ENCODE results near the gene ADGRD1.

Gene ADGRD1

GRCh38 chr12:131130311-131130911 is 176.7 kb downstream of the ADGRD1 start:
- in situ Hi-C loops (cut with MboI; ENCODE audit: low sequenced_read_pairs), result no loop called here

GRCh38 chr12:131131077-131131807 is 177.5 kb downstream of the ADGRD1 start:
- in situ Hi-C loops (cut with MboI; ENCODE audit: low sequenced_read_pairs), result no loop called here

- in situ Hi-C loops (cut with MboI; ENCODE audit: low sequenced_read_pairs), result no loop called here
Measured at GRCh38 chr12:131131808-131132117, 178.1 kb downstream of the ADGRD1 start.

GRCh38 chr12:131132118-131132892 is 178.6 kb downstream of the ADGRD1 start:
- in situ Hi-C loops (cut with MboI; ENCODE audit: low sequenced_read_pairs), result no loop called here

GRCh38 chr12:131133015-131133905 is 179.6 kb downstream of the ADGRD1 start:
- in situ Hi-C loops (cut with MboI; ENCODE audit: low sequenced_read_pairs), result no loop called here

DNA sequence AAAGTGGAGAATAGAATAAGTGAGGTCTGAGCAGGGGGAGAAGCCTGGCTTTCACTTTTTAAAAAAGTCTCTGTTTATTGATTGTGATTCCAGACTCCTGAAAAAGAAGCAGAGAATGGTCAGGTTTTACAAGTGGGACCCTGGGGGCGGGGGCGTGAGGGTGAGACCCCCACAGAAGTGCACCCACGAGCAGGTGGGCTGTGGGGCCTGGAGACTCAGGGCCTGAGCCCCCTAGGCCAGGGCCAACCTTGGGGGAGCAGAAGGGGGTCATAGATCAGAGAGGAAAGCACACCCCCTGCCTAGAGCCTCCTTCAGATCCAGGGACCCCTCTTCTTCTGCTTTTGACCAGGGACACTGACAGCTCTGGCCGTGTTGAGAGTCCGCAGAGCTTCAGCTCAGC is 180.3 kb downstream of the ADGRD1 start:
- in situ Hi-C loops (cut with MboI; ENCODE audit: low sequenced_read_pairs), result no loop called here

DNA sequence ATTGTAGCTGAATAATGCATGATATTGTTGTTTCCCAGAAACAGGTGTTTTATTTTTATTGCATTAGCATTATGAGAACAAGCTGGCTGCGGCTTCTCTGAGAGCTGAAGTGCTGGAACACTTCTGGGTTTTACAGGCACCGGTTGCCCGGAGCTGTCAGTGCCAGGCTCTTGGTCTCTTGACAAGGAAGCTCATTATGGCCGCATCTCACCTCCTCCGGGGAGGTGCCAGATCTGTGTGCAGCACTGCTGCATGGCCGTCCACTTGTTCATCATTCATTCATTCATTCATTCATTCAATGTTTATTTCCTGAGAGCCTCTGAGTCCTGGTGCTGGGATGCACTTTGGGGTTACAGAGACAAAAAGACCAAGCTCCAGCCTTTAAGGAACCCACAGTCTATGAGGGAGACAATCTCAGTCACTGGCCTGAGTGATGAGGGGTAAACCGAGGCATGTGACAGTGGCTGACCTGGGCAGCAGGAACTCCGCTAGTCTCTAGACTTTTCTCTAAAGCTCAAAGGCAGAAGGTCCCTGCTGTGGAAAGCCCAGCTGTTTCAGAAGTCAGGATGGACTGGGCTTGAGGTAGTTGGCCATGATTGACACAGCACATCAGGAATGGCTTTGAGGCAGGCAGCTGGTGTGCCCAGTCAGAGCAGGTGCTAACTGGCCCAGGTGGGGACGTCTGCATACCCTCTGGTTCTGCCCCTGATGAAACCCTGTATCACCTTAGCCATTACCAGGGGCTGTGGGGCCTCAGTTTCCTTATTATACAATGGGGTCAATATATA is 181.0 kb downstream of the ADGRD1 start:
- in situ Hi-C loops (cut with MboI; ENCODE audit: low sequenced_read_pairs), result no loop called here

DNA sequence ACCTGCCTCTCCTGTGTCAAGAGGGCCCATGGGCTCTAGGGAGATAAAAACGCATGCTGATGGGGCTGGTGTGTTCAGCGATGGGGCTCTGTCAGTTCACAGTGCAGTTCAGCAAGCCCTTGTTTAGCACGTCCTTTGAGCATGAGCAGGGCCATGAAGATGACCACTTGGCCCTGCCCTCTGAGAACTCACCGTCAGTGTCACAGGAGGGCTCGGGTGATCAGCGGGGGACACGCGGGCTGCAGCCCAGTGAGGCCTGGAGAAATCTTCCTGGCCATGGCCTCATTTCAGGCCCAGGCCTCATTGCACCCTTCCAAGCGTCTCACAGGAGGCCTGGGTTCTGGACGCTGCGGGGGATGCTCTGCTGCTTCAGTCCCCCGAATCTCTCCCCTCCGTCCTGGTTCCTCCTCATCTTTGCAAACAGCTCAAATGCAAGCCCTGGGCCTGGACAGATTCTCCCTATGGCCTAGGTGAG is 181.6 kb downstream of the ADGRD1 start:
- in situ Hi-C loops (cut with MboI; ENCODE audit: low sequenced_read_pairs), result no loop called here

GRCh38 chr12:131135786-131136538 is 182.3 kb downstream of the ADGRD1 start:
- in situ Hi-C loops (cut with MboI; ENCODE audit: low sequenced_read_pairs), result no loop called here

- in situ Hi-C loops (cut with MboI; ENCODE audit: low sequenced_read_pairs), result no loop called here
Measured at GRCh38 chr12:131136539-131136872, 182.8 kb downstream of the ADGRD1 start.

DNA sequence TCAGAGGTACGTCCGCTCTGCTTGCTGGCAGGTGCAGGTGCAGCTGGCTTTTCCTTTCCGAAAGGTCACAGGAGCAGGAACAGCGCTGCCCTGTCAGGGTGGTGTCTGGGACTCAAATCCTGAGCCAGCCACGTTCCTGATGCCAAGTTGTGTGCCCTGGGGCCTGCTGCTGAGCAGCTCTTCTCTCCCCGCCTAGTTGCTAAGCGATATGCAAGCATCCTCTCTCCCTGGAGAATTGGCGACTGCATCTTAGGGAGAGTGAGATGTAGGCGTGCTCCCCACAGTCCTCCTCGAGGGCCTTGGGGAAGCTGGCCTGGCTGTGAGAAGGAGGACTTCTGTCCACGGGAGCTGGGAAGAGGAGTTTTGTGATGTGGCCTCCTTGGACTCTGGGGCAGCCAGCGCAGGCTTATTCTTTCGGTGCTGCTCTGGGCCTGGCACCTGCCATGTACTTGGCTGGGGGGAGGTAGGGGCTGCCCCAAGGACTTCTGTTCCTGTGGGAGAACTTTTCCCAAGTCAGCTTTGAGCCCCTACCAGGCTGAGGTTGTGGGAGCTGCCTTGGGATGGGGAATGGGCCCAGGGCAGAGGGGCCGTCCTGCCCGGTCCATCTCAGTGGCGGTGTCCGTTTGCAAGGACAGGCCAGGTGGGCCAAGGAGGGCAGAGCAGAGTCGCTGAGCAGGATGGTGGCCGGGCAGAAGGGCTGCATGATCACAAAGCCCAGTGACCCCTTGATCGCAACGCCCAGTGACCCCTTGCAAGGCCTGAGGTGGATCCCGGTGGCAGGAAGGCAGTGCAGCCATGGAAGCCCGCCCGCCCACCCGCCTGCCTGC is 183.5 kb downstream of the ADGRD1 start:
- in situ Hi-C loops (cut with MboI; ENCODE audit: low sequenced_read_pairs), result no loop called here

GRCh38 chr12:131137836-131138637 is 184.3 kb downstream of the ADGRD1 start:
- in situ Hi-C loops (cut with MboI; ENCODE audit: low sequenced_read_pairs), result no loop called here

DNA sequence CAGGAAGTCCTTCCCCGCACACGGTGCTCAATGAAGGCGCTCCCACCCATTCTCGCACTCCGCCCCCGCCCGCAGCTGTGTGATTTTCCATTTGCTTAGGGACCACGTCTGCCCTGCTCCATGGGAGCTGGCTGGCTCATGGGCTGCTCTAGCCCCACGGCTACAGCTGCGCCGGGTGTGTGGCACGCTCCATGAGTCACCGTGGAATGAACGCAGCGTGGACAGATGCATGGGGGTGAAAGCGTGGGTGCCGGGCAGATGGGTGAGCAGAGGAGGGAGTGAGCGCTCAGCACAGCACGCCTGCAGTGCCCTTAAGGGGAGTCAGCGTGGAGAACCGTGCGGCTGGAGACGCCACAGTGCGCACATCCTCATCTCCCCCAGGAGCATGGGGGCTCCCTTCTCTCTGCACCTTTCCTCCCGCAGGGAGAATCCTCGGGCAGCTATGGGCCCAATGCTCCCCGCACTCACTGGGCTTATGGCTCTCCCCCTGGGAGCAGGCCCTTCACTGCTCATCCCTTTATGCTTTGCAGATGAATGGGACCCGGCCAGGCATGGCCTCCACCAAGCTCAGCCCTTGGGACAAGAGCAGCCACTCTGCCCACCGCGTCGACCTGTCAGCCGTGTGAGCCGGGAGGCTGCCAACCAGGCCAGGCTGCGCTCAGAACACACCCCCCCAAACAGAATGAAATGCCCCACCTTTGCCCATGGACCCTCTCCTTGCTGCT is 185.1 kb downstream of the ADGRD1 start:
- in situ Hi-C loops (cut with MboI; ENCODE audit: low sequenced_read_pairs), result no loop called here

DNA sequence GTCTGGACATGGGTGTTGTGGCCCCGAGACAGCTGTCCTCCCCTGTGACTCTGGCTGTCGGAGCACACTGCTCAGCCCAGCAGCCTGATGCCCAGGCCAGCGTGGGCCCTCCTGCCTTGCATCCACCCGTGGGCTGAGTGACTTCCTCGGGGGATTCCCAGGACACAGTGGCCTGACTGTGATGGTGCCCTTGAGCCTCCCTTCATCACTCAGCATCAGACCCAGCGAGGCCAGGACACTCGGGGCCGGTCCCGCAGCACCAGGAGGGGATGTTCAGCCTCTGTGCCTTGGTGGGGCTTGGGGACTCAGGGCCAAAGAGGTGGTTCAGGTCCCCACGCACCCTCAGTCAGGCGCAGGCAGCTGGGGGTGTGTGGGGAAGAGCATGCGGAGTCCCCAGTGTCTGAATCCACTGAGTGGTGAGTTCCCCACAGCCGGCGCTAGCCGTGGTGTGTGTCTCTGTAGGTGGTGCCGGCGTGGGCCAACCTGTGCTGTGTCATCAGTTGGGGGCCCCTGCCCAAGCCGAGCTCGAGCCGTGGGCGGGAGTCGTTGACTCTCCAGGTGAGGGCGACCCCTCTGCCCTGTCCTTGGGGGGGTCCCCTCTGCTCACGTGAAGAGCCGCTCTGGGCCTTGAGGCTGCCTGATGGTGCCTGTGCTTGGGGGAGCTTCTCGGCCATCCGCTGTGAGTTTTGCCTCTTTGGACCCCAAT is 185.8 kb downstream of the ADGRD1 start:
- in situ Hi-C loops (cut with MboI; ENCODE audit: low sequenced_read_pairs), result no loop called here

DNA sequence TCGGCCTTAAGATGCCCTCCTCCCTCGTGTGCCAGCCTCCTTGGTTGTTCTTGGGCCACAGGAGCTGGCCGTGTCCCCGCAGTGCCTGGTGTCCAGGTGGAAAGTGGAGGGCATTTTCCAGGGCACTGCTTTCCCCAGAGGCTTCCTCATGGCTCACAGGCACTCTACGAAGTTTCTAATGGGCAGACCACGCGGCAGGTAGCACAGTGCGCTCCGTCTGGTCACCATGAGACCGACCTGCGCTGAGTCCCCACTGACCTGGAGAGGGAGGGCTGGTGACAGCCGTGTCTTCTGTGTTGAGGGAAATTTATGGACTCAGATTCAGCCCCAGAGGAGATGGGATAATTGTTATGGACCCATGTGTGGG is 186.3 kb downstream of the ADGRD1 start:
- in situ Hi-C loops (cut with MboI; ENCODE audit: low sequenced_read_pairs), result no loop called here

- in situ Hi-C loops (cut with MboI; ENCODE audit: low sequenced_read_pairs), result no loop called here
Measured at GRCh38 chr12:131140697-131141096, 187.0 kb downstream of the ADGRD1 start.

DNA sequence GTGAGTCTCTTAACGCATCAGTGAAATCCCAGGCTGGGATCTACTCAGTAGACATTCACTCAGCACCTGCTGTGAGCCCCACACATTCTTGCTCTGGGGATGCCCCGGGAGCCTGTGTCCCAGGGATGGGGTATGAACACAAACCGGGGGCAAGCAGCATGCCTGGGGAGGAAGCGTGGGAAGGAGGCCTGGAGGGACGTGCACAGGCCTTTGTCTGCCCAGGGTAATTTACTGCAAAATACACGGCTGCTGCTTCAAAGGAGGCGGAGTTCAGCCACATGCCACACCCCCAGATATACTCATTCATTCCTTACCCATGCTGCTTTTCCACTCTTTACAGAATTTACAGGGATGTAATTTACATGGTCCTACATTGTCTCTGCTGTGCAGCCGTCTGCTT is 187.8 kb downstream of the ADGRD1 start:
- in situ Hi-C loops (cut with MboI; ENCODE audit: low sequenced_read_pairs), result no loop called here

Data from hTERT RPE-1 (cell line).